HG03175 (cell line): Measurements from ENCODE around the gene FAM131A.
"Not testable (repeated sequence)": the region's sequence is repeated elsewhere in the genome, so short reads cannot be mapped to it uniquely, and the experiment has no call there.

ENCODE experiments used
- ATAC-seq: cut with Tn5 transposase; IDR thresholded peaks from one replicate; pipeline ENCODE4 v1.9.1; 2021; ENCODE audit warnings: mild to moderate bottlenecking, moderate library complexity; ENCODE audit not compliant: unreplicated experiment

FAM131A gene

GRCh38 chr3:184339451-184340135 lies 2.2 kb downstream of the FAM131A start:
- ATAC-seq, result not testable (repeated sequence)

GRCh38 chr3:184341925-184342324 lies 4.5 kb downstream of the FAM131A start:
- no peak for ATAC-seq

GRCh38 chr3:184343200-184343876 lies 5.9 kb downstream of the FAM131A start:
- ATAC-seq, result no peak

GRCh38 chr3:184344579-184345316 lies 7.3 kb downstream of the FAM131A start:
- no peak for ATAC-seq

GRCh38 chr3:184345317-184346144 lies 8.1 kb downstream of the FAM131A start:
- ATAC-seq, result peak; percentile 55

- no peak for ATAC-seq
Measured at GRCh38 chr3:184346480-184347190, 9.2 kb downstream of the FAM131A start.

DNA sequence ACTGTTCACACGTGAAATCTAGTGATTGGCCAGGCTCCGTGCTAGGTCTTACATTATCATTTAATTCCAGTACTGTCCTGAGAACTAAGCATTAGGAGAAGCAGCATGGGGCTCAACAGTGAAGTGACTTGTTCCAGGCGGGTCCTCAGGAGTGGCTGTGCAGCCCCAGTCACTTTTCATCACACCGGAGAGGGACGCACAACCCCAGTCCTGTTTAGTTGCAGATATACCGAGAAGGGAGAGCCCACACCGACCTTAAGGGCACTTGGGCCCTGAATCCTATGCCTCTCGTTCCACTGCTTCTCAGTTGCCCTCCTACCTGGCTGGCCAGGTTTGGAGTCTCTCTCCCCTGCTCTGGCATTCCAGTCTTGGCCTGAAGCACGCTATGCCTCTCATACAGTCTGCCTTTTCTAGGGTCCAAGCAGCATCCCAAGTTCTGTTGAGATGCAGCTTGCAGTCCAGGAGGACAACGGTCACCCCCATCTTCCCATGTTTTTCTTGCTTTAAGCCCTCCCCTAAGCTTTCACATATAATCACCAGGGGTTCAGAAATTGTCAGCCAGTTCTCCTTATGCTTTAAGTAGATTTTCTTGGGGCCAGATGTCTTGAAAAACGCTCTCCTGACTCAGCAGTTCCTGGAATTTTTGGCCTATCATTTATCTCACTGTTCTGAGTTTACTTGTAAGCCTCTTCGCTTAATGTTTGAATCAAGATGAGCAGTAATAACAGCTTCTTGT lies 10.1 kb downstream of the FAM131A start:
- ATAC-seq, result no peak

DNA sequence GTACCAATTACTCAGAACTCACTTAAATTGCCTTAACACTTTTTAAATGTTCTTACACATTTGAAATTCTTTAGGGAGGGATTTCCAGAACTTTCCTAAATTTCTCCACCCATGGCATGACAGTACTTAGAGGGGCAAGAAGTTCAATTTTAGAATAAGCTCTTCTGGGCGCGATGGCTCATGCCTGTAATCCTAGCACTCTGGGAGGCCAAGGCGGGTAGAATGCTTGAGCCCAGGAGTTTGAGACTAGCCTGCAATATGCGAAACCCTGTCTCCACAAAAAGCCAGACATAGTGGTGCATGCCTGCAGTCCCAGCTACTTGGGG lies 10.6 kb downstream of the FAM131A start:
- ATAC-seq, result no peak

GRCh38 chr3:184349563-184350470 lies 12.4 kb downstream of the FAM131A start:
- ATAC-seq, result no peak

DNA sequence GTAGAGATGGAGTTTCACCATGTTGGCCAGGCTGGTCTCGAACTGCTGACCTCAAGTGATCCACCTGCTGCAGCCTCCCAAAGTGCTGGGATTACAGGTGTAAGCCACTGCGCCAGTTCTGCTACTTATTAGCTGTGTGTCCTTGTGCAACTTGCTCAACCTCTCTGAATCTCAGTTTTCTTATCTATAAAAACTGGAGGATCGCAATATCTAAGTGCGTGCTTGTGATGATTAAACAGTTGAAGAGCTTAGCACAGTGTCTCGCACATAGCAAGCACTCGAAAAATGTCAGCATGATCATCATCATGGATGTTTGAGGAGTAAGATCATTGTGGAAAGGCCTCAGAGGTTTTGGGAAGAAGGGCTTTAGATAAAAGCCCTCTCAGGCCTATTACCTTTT lies 13.2 kb downstream of the FAM131A start:
- no peak for ATAC-seq

GRCh38 chr3:184351511-184352148 lies 14.2 kb downstream of the FAM131A start:
- ATAC-seq, result no peak

DNA sequence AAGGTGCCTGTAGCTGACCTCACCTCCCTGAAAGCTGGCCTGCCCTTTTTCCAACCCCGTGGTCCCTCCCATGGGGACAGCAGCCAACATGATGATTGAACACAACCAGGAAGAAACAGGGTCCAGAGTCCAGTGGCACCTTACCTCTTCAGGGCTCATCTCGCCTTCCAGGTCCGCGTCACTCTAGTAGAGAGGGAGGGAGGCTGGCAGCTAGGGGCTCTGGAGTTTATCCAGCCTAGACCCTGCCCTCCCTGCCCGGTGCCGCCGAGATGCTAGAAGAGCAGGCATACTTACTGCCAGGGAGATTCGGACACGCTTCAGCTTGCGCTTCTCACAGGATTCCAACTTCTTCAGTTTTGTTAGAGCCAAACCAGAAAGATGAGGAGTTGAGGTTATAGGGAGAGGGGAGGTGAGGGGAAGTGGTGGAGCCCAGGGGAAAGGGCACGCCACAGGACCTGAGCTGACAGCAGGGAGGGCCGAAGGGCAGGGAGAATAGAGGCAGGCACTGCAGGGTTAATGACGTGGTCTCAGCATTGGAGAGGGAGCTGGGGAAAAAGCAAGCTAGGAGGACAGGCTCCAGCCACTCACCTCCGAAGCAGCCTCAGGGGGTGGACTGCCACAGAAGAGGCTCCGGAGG lies 14.9 kb downstream of the FAM131A start:
- ATAC-seq, result no peak

- no peak for ATAC-seq
Measured at GRCh38 chr3:184352897-184353545, 15.6 kb downstream of the FAM131A start.

GRCh38 chr3:184353546-184353941 lies 16.1 kb downstream of the FAM131A start:
- no peak for ATAC-seq

GRCh38 chr3:184354121-184354728 lies 16.8 kb downstream of the FAM131A start:
- peak; percentile 42 for ATAC-seq

DNA sequence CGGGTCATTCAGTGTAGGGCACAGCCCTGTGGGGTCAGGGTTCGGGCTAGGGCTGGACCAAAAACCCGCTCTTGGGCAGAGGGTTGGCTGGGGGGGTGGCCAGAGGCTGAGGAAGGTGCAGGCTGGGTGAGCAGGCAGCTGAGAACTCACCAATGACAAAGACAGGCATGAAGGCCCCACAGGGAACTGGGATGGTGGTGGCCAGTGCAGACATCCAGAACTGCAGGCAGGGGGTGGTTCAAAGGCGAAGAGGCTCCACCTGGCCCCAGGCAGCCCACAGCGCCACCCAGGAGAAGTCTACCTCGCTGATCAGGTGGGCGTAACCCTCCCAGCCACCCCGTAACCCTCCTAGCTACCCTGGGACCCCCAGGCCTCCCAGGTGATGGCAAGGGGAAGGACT lies 17.4 kb downstream of the FAM131A start:
- no peak for ATAC-seq
